ENCODE measurements around the gene ACCSL.

Gene ACCSL

GRCh38 chr11:44047931-44048431 is at the start of gene ACCSL:
ACCSL (plus strand) TSS chr11:44047981; CDS start chr11:44048037, 56 bp downstream.
- Mint-ChIP-seq H3K36me3 (ENCODE audit: low read depth) (no peaks in the 10 kb centered on the region), H3K27ac (no peak within 1 kb of the TSS), H3K4me3 (no peak within 1 kb of the TSS), H3K27me3 (ENCODE audit: low read depth, poor library complexity) (peaks cover 24% of the 10 kb centered on the region), H3K4me1 (no peaks in the 10 kb centered on the region), H3K9me3 (no peaks in the 10 kb centered on the region)
- no peak for TF ChIP-seq CTCF (IDR thresholded peaks at IDR 0.05)
- no peak for DNase-seq

GRCh38 chr11:43998308-43998707 is 49.5 kb upstream of the ACCSL start:
- Mint-ChIP-seq H3K4me3 (no peak overlapping the region), H3K9me3 (no peaks in the 10 kb centered on the region), H3K36me3 (ENCODE audit: low read depth) (no peaks in the 10 kb centered on the region), H3K4me1 (peaks cover 38% of the 10 kb centered on the region), H3K27me3 (ENCODE audit: low read depth, poor library complexity) (peaks cover 31% of the 10 kb centered on the region), H3K27ac (no peak overlapping the region)
- DNase-seq = no peak
- no peak for TF ChIP-seq CTCF (IDR thresholded peaks at IDR 0.05)

GRCh38 chr11:44000731-44001130 is 47.0 kb upstream of the ACCSL start:
- no peaks in the 10 kb centered on the region for H3K36me3 Mint-ChIP-seq (ENCODE audit: low read depth)
- peaks cover 25% of the 10 kb centered on the region for H3K27me3 Mint-ChIP-seq (ENCODE audit: low read depth, poor library complexity)
- peaks cover 52% of the 10 kb centered on the region for H3K4me1 Mint-ChIP-seq
- H3K27ac Mint-ChIP-seq = no peak overlapping the region
- no peak for TF ChIP-seq CTCF (IDR thresholded peaks at IDR 0.05)
- H3K4me3 Mint-ChIP-seq = no peak overlapping the region
- no peaks in the 10 kb centered on the region for H3K9me3 Mint-ChIP-seq
- no peak for DNase-seq

GRCh38 chr11:44002191-44003093 is 45.3 kb upstream of the ACCSL start:
- Mint-ChIP-seq H3K27ac (peak overlapping the region; percentile 14), H3K4me1 (peaks cover 53% of the 10 kb centered on the region), H3K36me3 (ENCODE audit: low read depth) (no peaks in the 10 kb centered on the region), H3K9me3 (no peaks in the 10 kb centered on the region), H3K4me3 (no peak overlapping the region), H3K27me3 (ENCODE audit: low read depth, poor library complexity) (peaks cover 20% of the 10 kb centered on the region)
- no peak for DNase-seq
- no peak for TF ChIP-seq CTCF (IDR thresholded peaks at IDR 0.05)

- no peak for TF ChIP-seq CTCF (IDR thresholded peaks at IDR 0.05)
- DNase-seq = no peak
- no peak overlapping the region for H3K27ac Mint-ChIP-seq
- no peak overlapping the region for H3K4me3 Mint-ChIP-seq
- H3K9me3 Mint-ChIP-seq = no peaks in the 10 kb centered on the region
- H3K4me1 Mint-ChIP-seq = peaks cover 57% of the 10 kb centered on the region
- H3K36me3 Mint-ChIP-seq (ENCODE audit: low read depth) = no peaks in the 10 kb centered on the region
- H3K27me3 Mint-ChIP-seq (ENCODE audit: low read depth, poor library complexity) = peaks cover 10% of the 10 kb centered on the region
Observed at GRCh38 chr11:44003736-44004451, 43.9 kb upstream of the ACCSL start.
